K562 (cell line): ENCODE results near the gene HGFAC. TPM values are rescaled to one million over a fixed set of nuclear protein-coding genes. Genes with fewer than 3 reads are reported as not detected.

Experiments used
- ATAC-seq: fragments of 200-7000 bp; cut with Tn5 transposase; 3 replicates; pipeline ENCODE4 v1.9.1; 2020; ENCODE audit warnings: moderate library complexity
- BruUV-seq: library from RNA; stranded (reverse); fragments of 400-500 nt; replicated peaks from 2 replicates; lab custom pipeline; 2021; lab: Mats Ljungman, UMichigan
- CTCF ChIA-PET: fragments of 300-600 bp; formaldehyde crosslinking; extraction: SDS; loops from one replicate; lab custom pipeline; 2021; ENCODE audit warnings: low intra/inter-chr PET ratio; lab: Yijun Ruan, JAX
- POLR2A ChIA-PET: fragments of 300-600, 350-650 bp; sonication (Branson Sonifier 250); formaldehyde crosslinking; extraction: SDS; loops from one replicate; lab custom pipeline; 2021; ENCODE audit warnings: antibody characterized with exemption, inconsistent platforms; lab: Yijun Ruan, JAX
- DNase-seq, 4 experiments: peaks; one replicate each; pipeline versions ENCODE4 v3.0.0 to v3.0.0-alpha.2; 2011 to 2018; ENCODE audit warnings: low spot score in 3 of 4, mixed read lengths in 3 of 4; ENCODE audit errors: extremely low read depth in 1 of 4
- FAIRE-seq: peaks from 2 replicates; lab custom pipeline; 2011; peaks lifted over from hg19 to GRCh38; lab: Jason Lieb, UNC
- H2AFZ ChIP-seq: 2 replicates; pipeline ENCODE4 v1.6.0; 2011; ENCODE audit warnings: low read depth, low read length, control low read depth, inconsistent platforms
- H3K27ac ChIP-seq: fragments of 200-600 bp; 3 replicates; pipeline ENCODE4 v1.8.0; 2011; ENCODE audit warnings: low read depth, mild to moderate bottlenecking, control low read depth, inconsistent platforms, low read length, moderate library complexity, mixed read lengths; ENCODE audit errors: extremely low read depth
- H3K27me3 ChIP-seq, 2 experiments: fragments of 300-600 bp in 1 of 2; 2 replicates in 1 of 2; 3 replicates in 1 of 2; pipeline versions ENCODE4 v1.6.0 to v1.8.0; 2011; ENCODE audit warnings: inconsistent platforms in 2 of 2, low read length in 2 of 2, mild to moderate bottlenecking in 1 of 2, mixed read lengths in 1 of 2, moderate library complexity in 1 of 2; ENCODE audit not compliant: control insufficient read depth in 2 of 2, insufficient read depth in 2 of 2
- H3K36me3 ChIP-seq: fragments of 300-600 bp; 3 replicates; pipeline ENCODE4 v1.8.0; 2011; ENCODE audit warnings: mild to moderate bottlenecking, low read length, inconsistent platforms; ENCODE audit not compliant: control insufficient read depth, insufficient read depth
- H3K4me1 ChIP-seq, 2 experiments: fragments of 200-600 bp in 1 of 2; replicated peaks in 1 of 2; 2 replicates in 1 of 2; 3 replicates in 1 of 2; pipeline versions ENCODE4 v1.5.1 to v1.8.0; 2011; ENCODE audit warnings: inconsistent platforms in 2 of 2, low read length in 2 of 2, mild to moderate bottlenecking in 1 of 2, mixed read lengths in 1 of 2, moderate library complexity in 1 of 2; ENCODE audit not compliant: control insufficient read depth in 2 of 2, insufficient read depth in 2 of 2
- H3K4me2 ChIP-seq: 2 replicates; pipeline ENCODE4 v1.6.1; 2011; ENCODE audit warnings: low read length, control low read depth, inconsistent platforms, mixed read lengths; ENCODE audit not compliant: insufficient read depth
- H3K4me3 ChIP-seq: fragments of 200-600 bp; sonication (generic), shearing (Covaris generic); 2 replicates; pipeline ENCODE4 v1.5.1; 2016; ENCODE audit warnings: control low read depth, inconsistent platforms
- H3K79me2 ChIP-seq: fragments of 200-600 bp; 3 replicates; pipeline ENCODE4 v1.8.0; 2011; ENCODE audit warnings: low read length, inconsistent platforms; ENCODE audit not compliant: control insufficient read depth, insufficient read depth
- H3K9ac ChIP-seq, 2 experiments: 2 replicates each; pipeline versions ENCODE4 v1.6.0 to v1.6.1; 2011; ENCODE audit warnings: low read depth in 2 of 2, low read length in 2 of 2, control low read depth in 1 of 2, inconsistent platforms in 1 of 2, mild to moderate bottlenecking in 1 of 2, mixed read lengths in 1 of 2; ENCODE audit not compliant: insufficient read depth in 1 of 2
- H3K9me1 ChIP-seq: one replicate; pipeline ENCODE4 v1.6.0; 2011; ENCODE audit warnings: inconsistent platforms, mild to moderate bottlenecking, low read length, moderate library complexity; ENCODE audit not compliant: control insufficient read depth, insufficient read depth
- H3K9me3 ChIP-seq: replicated peaks from 2 replicates; pipeline ENCODE4 v1.5.1; 2011; ENCODE audit warnings: low read depth, low read length, inconsistent platforms; ENCODE audit not compliant: control insufficient read depth, insufficient read depth
- H4K20me1 ChIP-seq: replicated peaks from 2 replicates; pipeline ENCODE4 v1.6.1; 2011; ENCODE audit warnings: low read length, inconsistent platforms, mixed read lengths; ENCODE audit not compliant: control insufficient read depth, insufficient read depth
- BRCA1 ChIP-seq, 2 experiments: fragments of 450-650 bp in 1 of 2; sonication (generic) in 1 of 2; formaldehyde crosslinking in 1 of 2; IDR thresholded peaks; 2 replicates each; pipeline versions ENCODE4 v1.5.0 to v1.6.1; 2017 to 2020; ENCODE audit warnings: mild to moderate bottlenecking in 1 of 2, missing genetic modification reagents in 1 of 2
- CBX3 ChIP-seq, 2 experiments: IDR thresholded peaks; 1 replicate in 1 of 2; 2 replicates in 1 of 2; pipeline ENCODE4 v1.6.1; 2012; ENCODE audit warnings: inconsistent platforms in 2 of 2, low read length in 2 of 2, borderline replicate concordance in 1 of 2, control low read depth in 1 of 2
- EZH2 ChIP-seq: IDR thresholded peaks from 2 replicates; pipeline ENCODE4 v1.6.1; 2012; ENCODE audit warnings: low read depth, mild to moderate bottlenecking, inconsistent platforms, low read length, borderline replicate concordance
- GTF2F1 ChIP-seq: IDR thresholded peaks from 2 replicates; pipeline ENCODE4 v1.6.1; 2011; ENCODE audit warnings: low read depth, low read length, improper control_type of control experiment
- HLTF ChIP-seq: fragments of 450-650 bp; IDR thresholded peaks from 2 replicates; pipeline ENCODE4 v1.6.1; 2016
- HMBOX1 ChIP-seq: sonication (generic); IDR thresholded peaks from 2 replicates; pipeline ENCODE4 v1.6.1; 2016
- KHSRP ChIP-seq: fragments of 450-650 bp; IDR thresholded peaks from 2 replicates; pipeline ENCODE4 v1.6.1; 2017
- MITF ChIP-seq: IDR thresholded peaks from 2 replicates; pipeline ENCODE4 v1.6.1; 2014; ENCODE audit warnings: antibody characterized with exemption
- NFATC3 ChIP-seq: fragments of 450-650 bp; IDR thresholded peaks from 2 replicates; pipeline ENCODE4 v1.6.1; 2017; ENCODE audit warnings: mild to moderate bottlenecking
- POU5F1 ChIP-seq: fragments of 150-350 bp; IDR thresholded peaks from 2 replicates; pipeline ENCODE4 v1.6.1; 2014; ENCODE audit warnings: borderline replicate concordance, low read length, low read depth, mild to moderate bottlenecking; ENCODE audit not compliant: partially characterized antibody
- SIX5 ChIP-seq, 2 experiments: IDR thresholded peaks; 2 replicates each; pipeline ENCODE4 v1.6.1; 2011; ENCODE audit warnings: low read length in 2 of 2, borderline replicate concordance in 1 of 2, low read depth in 1 of 2, mild to moderate bottlenecking in 1 of 2, moderate library complexity in 1 of 2; ENCODE audit not compliant: insufficient read depth in 1 of 2
- ZKSCAN8 ChIP-seq: fragments of 200-800 bp; sonication (Bioruptor generic); IDR thresholded peaks from 2 replicates; pipeline ENCODE4 v1.6.1; 2016; ENCODE audit warnings: missing genetic modification characterization, missing compliant biosample characterization
- ZNF589 ChIP-seq: fragments of 200-800 bp; sonication (Bioruptor generic); IDR thresholded peaks from 2 replicates; pipeline ENCODE4 v1.6.1; 2016; ENCODE audit warnings: low read depth, missing genetic modification characterization, missing compliant biosample characterization
- ZNF77 ChIP-seq: fragments of 250-450 bp; sonication (Bioruptor Pico); IDR thresholded peaks from 2 replicates; pipeline ENCODE4 v1.5.0; 2020
- WGBS: fragments of 100-300 bp; shearing (Covaris generic); methylation state at CpG from one replicate; pipeline ENCODE4 v1.1.6; 2016; ENCODE audit warnings: low coverage, mixed read lengths; ENCODE audit not compliant: insufficient coverage; ENCODE audit errors: missing lambda C conversion rate; 5-methylcytosine and 5-hydroxymethylcytosine counted together
- in situ Hi-C: fragments of 300-500 bp; cut with MboI; formaldehyde crosslinking; loops from 4 replicates; pipeline ENCODE4 v1.15.0; 2018; ENCODE audit warnings: inconsistent platforms, mixed read lengths
- intact Hi-C: fragments of 100-400 bp; cut with micrococcal nuclease; formaldehyde crosslinking; loops from 2 replicates; pipeline ENCODE4 v1.14.2; 2022
- polyA plus RNA-seq, 8 experiments: library from polyadenylated mRNA; depleted of rRNA in 4 of 8; stranded (reverse) in 5 of 8; unstranded in 3 of 8; fragments of >200 nt; fragmentation: Nextera tagmentation in 2 of 8; fragmentation: Illumina TruSeq in 1 of 8; extraction: Ambion mirVana in 2 of 8; extraction: Trizol in 1 of 8; gene quantifications; 2 replicates each; pipeline versions ENCODE4 v1.2.1 to v1.2.3, GENCODE V29; 2011 to 2014; ENCODE audit warnings: inconsistent platforms in 1 of 8, missing spikeins in 1 of 8
- total RNA-seq, 7 experiments: library from RNA; depleted of rRNA in 6 of 7; stranded (reverse); fragments of >200 nt in 6 of 7; fragmentation: Illumina TruSeq in 2 of 7; extraction: Trizol in 2 of 7; gene quantifications; 2 replicates each; pipeline versions ENCODE4 v1.2.1 to v1.2.3, GENCODE V29; 2011 to 2021; ENCODE audit warnings: low replicate concordance in 1 of 7
- TF ChIP-seq, protein P1 (sequence below): sonication (generic); formaldehyde crosslinking; IDR thresholded peaks from 2 replicates; pipeline ENCODE4 v1.8.0; 2022; ENCODE audit warnings: mild to moderate bottlenecking, low read depth, missing genetic modification reagents
- TF ChIP-seq, protein P2 (sequence below): fragments of 250-450 bp; sonication (Bioruptor Pico); IDR thresholded peaks from 2 replicates; pipeline ENCODE4 v1.9.0; 2021; ENCODE audit warnings: mild to moderate bottlenecking
- TF ChIP-seq, protein P3 (sequence below): sonication (generic); formaldehyde crosslinking; IDR thresholded peaks from 2 replicates; pipeline ENCODE4 v1.8.0; 2022; ENCODE audit warnings: missing genetic modification reagents, mild to moderate bottlenecking, moderate library complexity, borderline replicate concordance

Gene HGFAC
- total and polyA plus RNA-seq, 9 of the 15 experiments (the other 6 are each of a cell fraction or from before 2014, with no cell fraction given), result 0.13 TPM; not detected in 8

- H3K27ac ChIP-seq, result no peak overlapping the region
- no peak overlapping the region for H3K4me2 ChIP-seq
- H3K4me1 ChIP-seq, result peaks cover 0 to 85% of the 10 kb centered on the region in 2 experiments; a peak in 2 of 5 replicates
- in situ Hi-C loops, result loop anchor here (5.0 kb wide), 1 partner anchor 337 kb away; no protein-coding TSS in a partner anchor
- POLR2A ChIA-PET, result interaction anchor here (0.6 kb wide), 3 partner anchors 24 to 348 kb away, joined by 3 to 4 read pairs (median 3); no protein-coding TSS in a partner anchor
- H4K20me1 ChIP-seq, result 0 out of 2 replicates have a peak, but pooled peaks cover 3% of the 10 kb centered on the region
- H3K27me3 ChIP-seq, result no peaks in the 10 kb centered on the region; a peak in 2 of 5 replicates
- H3K36me3 ChIP-seq, result no peaks in the 10 kb centered on the region
- no peaks in the 10 kb centered on the region for H3K9me1 ChIP-seq
- no peak overlapping the region for H2AFZ ChIP-seq
- no peak overlapping the region for H3K4me3 ChIP-seq
- H3K79me2 ChIP-seq, result no peaks in the 10 kb centered on the region
- BruUV-seq, result no TSS peak
- H3K9me3 ChIP-seq, result no peaks in the 10 kb centered on the region
- ATAC-seq (no peak), FAIRE-seq (no peak), DNase-seq (no peak)
- no peak overlapping the region for H3K9ac ChIP-seq
- CTCF ChIA-PET, result interaction anchor here (0.8 to 2.1 kb wide), 3 partner anchors 255 to 338 kb away, joined by 3 to 13 read pairs (median 13); no protein-coding TSS in a partner anchor
- 27% methylated on average over 26 of the region's 56 CpGs for WGBS
- intact Hi-C loops, result loop anchor here (5.0 kb wide), 3 partner anchors 202 to 397 kb away; no protein-coding TSS in a partner anchor
- TF ChIP-seq, protein P1, sequence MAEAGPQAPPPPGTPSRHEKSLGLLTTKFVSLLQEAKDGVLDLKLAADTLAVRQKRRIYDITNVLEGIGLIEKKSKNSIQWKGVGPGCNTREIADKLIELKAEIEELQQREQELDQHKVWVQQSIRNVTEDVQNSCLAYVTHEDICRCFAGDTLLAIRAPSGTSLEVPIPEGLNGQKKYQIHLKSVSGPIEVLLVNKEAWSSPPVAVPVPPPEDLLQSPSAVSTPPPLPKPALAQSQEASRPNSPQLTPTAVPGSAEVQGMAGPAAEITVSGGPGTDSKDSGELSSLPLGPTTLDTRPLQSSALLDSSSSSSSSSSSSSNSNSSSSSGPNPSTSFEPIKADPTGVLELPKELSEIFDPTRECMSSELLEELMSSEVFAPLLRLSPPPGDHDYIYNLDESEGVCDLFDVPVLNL (CRISPR knock-in tag), result no peak
- no peak for TF ChIP-seq EZH2
- no peak for TF ChIP-seq BRCA1 (IDR thresholded peaks at IDR 0.05)
- no peak for TF ChIP-seq BRCA1 (CRISPR knock-in tag; IDR thresholded peaks at IDR 0.05)
- TF ChIP-seq, protein P2, sequence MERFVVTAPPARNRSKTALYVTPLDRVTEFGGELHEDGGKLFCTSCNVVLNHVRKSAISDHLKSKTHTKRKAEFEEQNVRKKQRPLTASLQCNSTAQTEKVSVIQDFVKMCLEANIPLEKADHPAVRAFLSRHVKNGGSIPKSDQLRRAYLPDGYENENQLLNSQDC, result no peak
- TF ChIP-seq CBX3 (IDR thresholded peaks at IDR 0.05; ENCODE audit: borderline replicate concordance in 1 of 2, low read length in 2 of 2), result no peak
- TF ChIP-seq SIX5 (IDR thresholded peaks at IDR 0.05; ENCODE audit: borderline replicate concordance in 1 of 2, insufficient read depth in 1 of 2, low read depth in 1 of 2, low read length in 2 of 2), result no peak
- no peak for TF ChIP-seq HLTF
- no peak for TF ChIP-seq MITF
- TF ChIP-seq NFATC3, result no peak
- TF ChIP-seq, protein P3, sequence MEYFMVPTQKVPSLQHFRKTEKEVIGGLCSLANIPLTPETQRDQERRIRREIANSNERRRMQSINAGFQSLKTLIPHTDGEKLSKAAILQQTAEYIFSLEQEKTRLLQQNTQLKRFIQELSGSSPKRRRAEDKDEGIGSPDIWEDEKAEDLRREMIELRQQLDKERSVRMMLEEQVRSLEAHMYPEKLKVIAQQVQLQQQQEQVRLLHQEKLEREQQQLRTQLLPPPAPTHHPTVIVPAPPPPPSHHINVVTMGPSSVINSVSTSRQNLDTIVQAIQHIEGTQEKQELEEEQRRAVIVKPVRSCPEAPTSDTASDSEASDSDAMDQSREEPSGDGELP (CRISPR knock-in tag), result no peak
- TF ChIP-seq KHSRP, result no peak
- no peak for TF ChIP-seq GTF2F1
- no peak for TF ChIP-seq ZNF589
- no peak for TF ChIP-seq ZNF77 (CRISPR knock-in tag)
- no peak for TF ChIP-seq ZKSCAN8 (CRISPR knock-in tag)
- no peak for TF ChIP-seq HMBOX1
- no peak for TF ChIP-seq POU5F1
Observed at GRCh38 chr4:3444351-3445110, 2.8 kb downstream of the HGFAC start.
